ENCODE results near the gene MN1.

MN1 gene

GRCh38 chr22:27811778-27812177 lies 10.2 kb upstream of the MN1 start:
- FAIRE-seq = no peak
- TF ChIP-seq TAF1 (IDR thresholded peaks at IDR 0.05; ENCODE audit: low read depth, low read length) (no peak), POLR2AphosphoS5 (IDR thresholded peaks at IDR 0.05; ENCODE audit: low read depth, low read length) (no peak), POU2F2 (IDR thresholded peaks at IDR 0.05; ENCODE audit: low read depth, low read length) (no peak), PAX5 (IDR thresholded peaks at IDR 0.05; ENCODE audit: insufficient read depth, low read length, severe bottlenecking) (no peak), SPI1 (IDR thresholded peaks at IDR 0.05; ENCODE audit: low read depth, low read length) (no peak), POLR2A (IDR thresholded peaks at IDR 0.05; ENCODE audit: low read depth, low read length) (no peak)
- DNase-seq (ENCODE audit: insufficient read length, low spot score) = no peak

- DNase-seq (ENCODE audit: insufficient read length, low spot score) = no peak
- TF ChIP-seq POU2F2 (IDR thresholded peaks at IDR 0.05; ENCODE audit: low read depth, low read length) (no peak), TAF1 (IDR thresholded peaks at IDR 0.05; ENCODE audit: low read depth, low read length) (no peak), POLR2A (IDR thresholded peaks at IDR 0.05; ENCODE audit: low read depth, low read length) (no peak), PAX5 (IDR thresholded peaks at IDR 0.05; ENCODE audit: insufficient read depth, low read length, severe bottlenecking) (no peak), POLR2AphosphoS5 (IDR thresholded peaks at IDR 0.05; ENCODE audit: low read depth, low read length) (no peak), SPI1 (IDR thresholded peaks at IDR 0.05; ENCODE audit: low read depth, low read length) (no peak)
- no peak for FAIRE-seq
These were observed 9.1 kb upstream of the MN1 start for GRCh38 chr22:27810609-27811151.

DNA sequence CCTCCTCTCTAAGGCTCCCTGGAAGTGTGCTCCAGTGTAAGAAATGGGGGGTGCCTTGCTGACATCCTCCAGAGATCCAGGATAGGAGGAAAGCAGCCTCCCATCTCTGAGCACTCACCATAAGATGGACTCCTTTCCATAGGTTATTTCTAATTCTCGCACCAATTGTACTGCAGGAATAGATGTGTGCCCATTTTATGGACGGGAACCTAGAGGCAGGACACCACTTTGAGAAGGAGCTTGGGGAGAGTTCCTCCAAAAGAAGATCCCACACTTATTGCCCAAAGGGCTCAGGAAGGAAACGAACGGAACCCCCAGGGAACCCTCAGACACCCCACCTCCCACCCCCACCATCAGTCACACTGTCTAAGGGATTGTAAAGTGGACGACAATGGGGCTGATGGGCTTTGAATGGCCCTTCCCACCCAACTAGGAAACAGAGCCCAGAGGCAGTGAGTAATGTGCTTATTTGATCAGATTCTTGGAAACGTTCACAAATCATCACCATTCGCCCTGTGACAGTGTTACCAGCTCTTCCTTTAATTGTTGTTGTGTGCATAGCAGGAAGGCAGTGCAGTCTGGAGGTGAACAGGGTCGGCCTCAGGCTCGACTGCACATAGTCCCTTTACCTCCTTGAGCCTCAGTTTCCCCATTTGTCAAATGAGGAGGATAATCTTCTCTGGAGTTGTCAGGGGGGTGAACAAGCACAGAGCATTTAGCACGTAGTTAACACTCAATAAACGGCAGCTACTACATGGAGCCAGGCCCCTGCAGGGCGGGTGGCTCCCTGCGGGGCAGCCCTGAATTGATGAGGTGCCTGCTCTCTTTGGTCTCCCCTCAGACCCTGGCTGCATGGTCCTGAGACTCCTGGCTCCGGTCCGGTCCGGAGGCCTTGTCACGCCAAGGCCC lies 8.4 kb upstream of the MN1 start:
- TF ChIP-seq POU2F2 (IDR thresholded peaks at IDR 0.05; ENCODE audit: low read depth, low read length) = no peak
- TF ChIP-seq POLR2AphosphoS5 (IDR thresholded peaks at IDR 0.05; ENCODE audit: low read depth, low read length) = no peak
- DNase-seq (ENCODE audit: insufficient read length, low spot score) = no peak
- no peak for FAIRE-seq

DNA sequence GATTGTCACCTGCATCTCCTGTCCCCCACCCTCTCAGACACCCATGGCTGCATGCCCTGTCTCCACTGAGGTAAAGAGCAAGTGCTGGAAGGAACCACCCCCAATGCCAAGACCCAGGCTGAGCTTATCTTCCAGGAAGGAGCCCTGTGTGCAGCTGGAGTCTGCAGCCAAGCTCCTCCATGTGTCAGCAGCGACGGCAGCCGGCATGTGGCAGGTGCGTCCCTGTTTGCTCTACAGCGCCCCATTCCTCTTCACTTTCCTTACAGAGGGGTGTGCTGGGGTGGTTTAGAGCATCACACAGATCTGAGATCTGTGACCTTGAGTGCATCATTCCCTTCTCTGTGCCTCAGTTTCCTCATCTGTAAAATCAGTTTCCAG lies 7.7 kb upstream of the MN1 start:
- DNase-seq (ENCODE audit: insufficient read length, low spot score) (no peak), FAIRE-seq (no peak)
- TF ChIP-seq POLR2AphosphoS5 (IDR thresholded peaks at IDR 0.05; ENCODE audit: low read depth, low read length) (no peak), POLR2A (IDR thresholded peaks at IDR 0.05; ENCODE audit: low read depth, low read length) (no peak), POU2F2 (IDR thresholded peaks at IDR 0.05; ENCODE audit: low read depth, low read length) (no peak)

DNA sequence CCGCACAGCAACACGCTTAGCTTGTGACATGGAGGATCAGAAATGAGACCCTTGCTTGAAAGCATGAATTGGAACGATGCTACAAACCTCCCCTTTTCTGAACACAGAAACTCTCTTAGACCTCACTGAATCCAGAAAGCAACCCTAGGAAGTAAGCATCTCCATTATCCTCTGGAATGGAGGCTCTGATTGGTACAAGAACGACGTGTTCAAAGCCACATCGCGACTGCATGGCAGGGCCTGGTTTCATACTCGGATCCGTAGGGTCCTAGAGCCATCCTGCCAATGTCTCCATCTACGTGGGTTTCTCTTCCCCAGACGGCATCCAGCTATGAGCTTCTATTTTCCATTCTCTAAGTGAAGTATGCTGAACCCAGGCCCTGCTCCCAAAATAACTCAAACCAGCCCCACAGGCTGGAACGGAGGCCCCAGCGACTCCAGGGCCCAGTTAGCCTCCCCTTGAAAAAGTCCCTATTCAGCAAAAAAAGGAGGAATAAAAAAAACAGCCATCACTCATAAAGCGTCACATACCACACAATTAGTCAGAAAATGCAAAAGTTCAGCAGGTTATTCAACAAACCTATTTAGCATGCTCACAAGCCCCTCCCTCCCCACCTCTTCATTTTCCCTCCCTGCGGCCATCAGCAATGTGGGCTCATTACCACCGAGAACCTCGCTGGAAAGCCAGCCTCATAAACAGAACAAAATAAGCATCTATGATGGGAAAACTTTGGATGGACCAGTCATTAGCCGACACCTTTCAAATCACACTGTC lies 7.1 kb upstream of the MN1 start:
- TF ChIP-seq SPI1 (IDR thresholded peaks at IDR 0.05; ENCODE audit: low read depth, low read length) (no peak), POLR2AphosphoS5 (IDR thresholded peaks at IDR 0.05; ENCODE audit: low read depth, low read length) (no peak), POLR2A (IDR thresholded peaks at IDR 0.05; ENCODE audit: low read depth, low read length) (no peak), TAF1 (IDR thresholded peaks at IDR 0.05; ENCODE audit: low read depth, low read length) (no peak), PAX5 (IDR thresholded peaks at IDR 0.05; ENCODE audit: insufficient read depth, low read length, severe bottlenecking) (no peak), POU2F2 (IDR thresholded peaks at IDR 0.05; ENCODE audit: low read depth, low read length) (no peak)
- FAIRE-seq = no peak
- no peak for DNase-seq (ENCODE audit: insufficient read length, low spot score)

- FAIRE-seq = no peak
- no peak for DNase-seq (ENCODE audit: insufficient read length, low spot score)
- no peak for TF ChIP-seq POLR2A (IDR thresholded peaks at IDR 0.05; ENCODE audit: low read depth, low read length)
- TF ChIP-seq TAF1 (IDR thresholded peaks at IDR 0.05; ENCODE audit: low read depth, low read length) = no peak
- TF ChIP-seq PAX5 (IDR thresholded peaks at IDR 0.05; ENCODE audit: insufficient read depth, low read length, severe bottlenecking) = no peak
- TF ChIP-seq POLR2AphosphoS5 (IDR thresholded peaks at IDR 0.05; ENCODE audit: low read depth, low read length) = no peak
- no peak for TF ChIP-seq SPI1 (IDR thresholded peaks at IDR 0.05; ENCODE audit: low read depth, low read length)
- TF ChIP-seq POU2F2 (IDR thresholded peaks at IDR 0.05; ENCODE audit: low read depth, low read length) = no peak
These were observed 4.3 kb upstream of the MN1 start for GRCh38 chr22:27805841-27806240.

GRCh38 chr22:27804470-27805297 lies 3.1 kb upstream of the MN1 start:
- TF ChIP-seq POLR2A (IDR thresholded peaks at IDR 0.05; ENCODE audit: low read depth, low read length) = no peak
- no peak for TF ChIP-seq TAF1 (IDR thresholded peaks at IDR 0.05; ENCODE audit: low read depth, low read length)
- TF ChIP-seq PAX5 (IDR thresholded peaks at IDR 0.05; ENCODE audit: insufficient read depth, low read length, severe bottlenecking) = no peak
- no peak for TF ChIP-seq SPI1 (IDR thresholded peaks at IDR 0.05; ENCODE audit: low read depth, low read length)
- TF ChIP-seq POU2F2 (IDR thresholded peaks at IDR 0.05; ENCODE audit: low read depth, low read length) = no peak
- TF ChIP-seq POLR2AphosphoS5 (IDR thresholded peaks at IDR 0.05; ENCODE audit: low read depth, low read length) = no peak
- FAIRE-seq (peak; percentile 28), DNase-seq (ENCODE audit: insufficient read length, low spot score) (peak; percentile 71)

GRCh38 chr22:27803841-27804415 lies 2.4 kb upstream of the MN1 start:
- TF ChIP-seq SPI1 (IDR thresholded peaks at IDR 0.05; ENCODE audit: low read depth, low read length) (no peak), POU2F2 (IDR thresholded peaks at IDR 0.05; ENCODE audit: low read depth, low read length) (no peak), POLR2A (IDR thresholded peaks at IDR 0.05; ENCODE audit: low read depth, low read length) (no peak), POLR2AphosphoS5 (IDR thresholded peaks at IDR 0.05; ENCODE audit: low read depth, low read length) (no peak), PAX5 (IDR thresholded peaks at IDR 0.05; ENCODE audit: insufficient read depth, low read length, severe bottlenecking) (no peak), TAF1 (IDR thresholded peaks at IDR 0.05; ENCODE audit: low read depth, low read length) (no peak)
- no peak for FAIRE-seq
- DNase-seq (ENCODE audit: insufficient read length, low spot score) = no peak
